ENCODE measurements around the gene BRINP1.

BRINP1 gene

DNA sequence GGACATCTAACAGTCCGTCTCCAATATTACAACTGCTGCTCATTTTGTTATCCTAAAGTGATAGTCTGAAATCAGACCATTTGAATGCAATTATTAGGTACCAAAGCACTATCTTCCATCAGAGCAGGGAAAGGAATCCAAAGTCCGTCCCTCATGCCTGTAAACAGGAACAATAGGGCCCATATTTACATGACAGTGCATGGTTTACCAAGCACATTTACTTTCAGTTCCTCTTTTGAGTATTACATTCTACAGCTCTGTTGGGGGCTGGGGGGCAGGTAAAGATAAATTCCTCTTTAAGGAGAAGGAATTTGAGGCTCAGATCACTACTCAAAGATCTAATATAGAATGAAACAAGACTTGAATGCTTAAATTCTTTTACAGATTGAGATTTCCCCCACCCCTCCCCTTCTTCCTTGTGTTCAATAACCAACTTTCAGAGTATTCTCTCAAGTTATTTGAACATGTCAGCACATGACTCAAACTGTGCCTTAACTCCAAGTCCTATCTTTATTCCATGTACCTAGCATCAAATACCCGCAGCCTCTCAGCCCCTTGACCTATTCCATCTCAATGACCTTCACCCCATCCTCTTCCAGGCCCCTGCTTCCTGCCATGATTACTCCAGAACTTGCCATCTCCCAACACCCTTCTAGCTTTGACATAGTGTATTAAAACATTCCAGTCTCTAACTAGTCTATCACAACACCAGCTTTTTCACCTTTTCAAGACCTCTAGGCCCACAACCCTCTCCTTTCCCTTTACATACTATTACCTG, 71.0 kb downstream of the BRINP1 start:
- no peak overlapping the region for H3K27ac ChIP-seq

DNA sequence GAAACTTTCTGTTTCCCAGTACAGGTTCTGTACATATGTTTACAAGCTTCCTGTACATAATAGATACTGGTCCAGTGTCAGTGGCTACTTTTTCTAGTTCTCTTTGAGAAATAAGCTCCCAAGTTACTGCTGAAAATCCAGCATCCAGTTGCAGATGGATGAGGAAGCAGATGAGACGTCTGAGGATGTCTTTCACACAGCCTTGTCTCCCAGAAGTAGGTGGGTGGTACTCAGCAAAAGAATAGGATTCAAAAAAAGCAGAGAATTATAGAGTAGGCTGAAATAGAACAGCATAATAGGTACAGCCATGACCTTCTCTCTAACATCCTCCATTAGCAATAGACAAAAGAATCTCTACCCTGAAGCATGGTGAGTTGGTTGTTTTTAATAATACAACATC, 77.7 kb downstream of the BRINP1 start:
- TF ChIP-seq, protein P1, sequence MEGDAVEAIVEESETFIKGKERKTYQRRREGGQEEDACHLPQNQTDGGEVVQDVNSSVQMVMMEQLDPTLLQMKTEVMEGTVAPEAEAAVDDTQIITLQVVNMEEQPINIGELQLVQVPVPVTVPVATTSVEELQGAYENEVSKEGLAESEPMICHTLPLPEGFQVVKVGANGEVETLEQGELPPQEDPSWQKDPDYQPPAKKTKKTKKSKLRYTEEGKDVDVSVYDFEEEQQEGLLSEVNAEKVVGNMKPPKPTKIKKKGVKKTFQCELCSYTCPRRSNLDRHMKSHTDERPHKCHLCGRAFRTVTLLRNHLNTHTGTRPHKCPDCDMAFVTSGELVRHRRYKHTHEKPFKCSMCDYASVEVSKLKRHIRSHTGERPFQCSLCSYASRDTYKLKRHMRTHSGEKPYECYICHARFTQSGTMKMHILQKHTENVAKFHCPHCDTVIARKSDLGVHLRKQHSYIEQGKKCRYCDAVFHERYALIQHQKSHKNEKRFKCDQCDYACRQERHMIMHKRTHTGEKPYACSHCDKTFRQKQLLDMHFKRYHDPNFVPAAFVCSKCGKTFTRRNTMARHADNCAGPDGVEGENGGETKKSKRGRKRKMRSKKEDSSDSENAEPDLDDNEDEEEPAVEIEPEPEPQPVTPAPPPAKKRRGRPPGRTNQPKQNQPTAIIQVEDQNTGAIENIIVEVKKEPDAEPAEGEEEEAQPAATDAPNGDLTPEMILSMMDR (IDR thresholded peaks at IDR 0.05; ENCODE audit: low read depth, low read length): no peak
- DNase-seq: no peak
- H3K9me3 ChIP-seq (ENCODE audit: severe bottlenecking): no peaks in the 10 kb centered on the region
- H3K4me3 ChIP-seq (ENCODE audit: low read depth, low read length): no peak overlapping the region
- H3K27ac ChIP-seq: no peak overlapping the region
- no peaks in the 10 kb centered on the region for H3K27me3 ChIP-seq (ENCODE audit: insufficient read depth, low read depth, severe bottlenecking)
- H3K36me3 ChIP-seq: no peaks in the 10 kb centered on the region

More for the DNA sequence above, 71.0 kb downstream of the BRINP1 start:
- TF ChIP-seq, protein P1 (IDR thresholded peaks at IDR 0.05; ENCODE audit: low read depth, low read length): no peak
- DNase-seq: no peak
- no peaks in the 10 kb centered on the region for H3K27me3 ChIP-seq (ENCODE audit: insufficient read depth, low read depth, severe bottlenecking)
- H3K9me3 ChIP-seq (ENCODE audit: severe bottlenecking): no peaks in the 10 kb centered on the region
- no peaks in the 10 kb centered on the region for H3K36me3 ChIP-seq
- H3K4me3 ChIP-seq (ENCODE audit: low read depth, low read length): no peak overlapping the region

DNA sequence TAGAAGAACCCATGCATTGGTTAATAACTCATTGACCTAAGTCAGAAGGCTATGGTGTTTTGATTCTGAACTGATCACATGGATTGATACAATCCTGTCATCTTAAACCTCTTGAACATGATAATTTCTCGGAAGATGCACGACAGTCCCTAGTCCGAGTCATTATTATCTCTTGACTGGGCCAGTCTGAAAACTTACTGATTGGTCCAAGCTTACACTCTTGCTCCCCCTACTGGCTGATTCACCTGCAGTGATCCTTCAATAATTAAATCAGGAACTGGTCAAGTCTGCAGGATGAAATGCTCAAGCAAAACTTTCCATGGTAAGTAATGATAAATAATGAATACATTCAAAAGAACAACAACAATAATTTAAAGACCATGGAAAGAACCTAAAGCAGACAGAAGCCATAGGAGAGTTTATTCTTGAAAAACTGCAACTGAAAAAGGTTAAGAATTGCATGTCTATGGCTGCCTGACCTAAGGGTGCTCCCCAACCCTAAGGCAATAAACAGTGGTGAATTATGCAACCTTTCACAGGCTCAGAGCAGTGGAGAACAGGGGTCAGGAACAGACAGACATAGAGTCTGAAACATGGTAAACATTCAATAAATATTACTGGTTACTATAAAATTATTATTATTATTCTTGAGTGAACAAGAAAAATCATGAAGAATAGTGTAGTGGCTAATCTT, 79.3 kb downstream of the BRINP1 start:
- TF ChIP-seq, protein P1 (IDR thresholded peaks at IDR 0.05; ENCODE audit: low read depth, low read length): peak; percentile 75
- H3K27ac ChIP-seq: no peak overlapping the region
- H3K9me3 ChIP-seq (ENCODE audit: severe bottlenecking): no peaks in the 10 kb centered on the region
- peak; percentile 70 for DNase-seq
- H3K36me3 ChIP-seq: no peaks in the 10 kb centered on the region
- no peak overlapping the region for H3K4me3 ChIP-seq (ENCODE audit: low read depth, low read length)
- H3K27me3 ChIP-seq (ENCODE audit: insufficient read depth, low read depth, severe bottlenecking): no peaks in the 10 kb centered on the region

DNA sequence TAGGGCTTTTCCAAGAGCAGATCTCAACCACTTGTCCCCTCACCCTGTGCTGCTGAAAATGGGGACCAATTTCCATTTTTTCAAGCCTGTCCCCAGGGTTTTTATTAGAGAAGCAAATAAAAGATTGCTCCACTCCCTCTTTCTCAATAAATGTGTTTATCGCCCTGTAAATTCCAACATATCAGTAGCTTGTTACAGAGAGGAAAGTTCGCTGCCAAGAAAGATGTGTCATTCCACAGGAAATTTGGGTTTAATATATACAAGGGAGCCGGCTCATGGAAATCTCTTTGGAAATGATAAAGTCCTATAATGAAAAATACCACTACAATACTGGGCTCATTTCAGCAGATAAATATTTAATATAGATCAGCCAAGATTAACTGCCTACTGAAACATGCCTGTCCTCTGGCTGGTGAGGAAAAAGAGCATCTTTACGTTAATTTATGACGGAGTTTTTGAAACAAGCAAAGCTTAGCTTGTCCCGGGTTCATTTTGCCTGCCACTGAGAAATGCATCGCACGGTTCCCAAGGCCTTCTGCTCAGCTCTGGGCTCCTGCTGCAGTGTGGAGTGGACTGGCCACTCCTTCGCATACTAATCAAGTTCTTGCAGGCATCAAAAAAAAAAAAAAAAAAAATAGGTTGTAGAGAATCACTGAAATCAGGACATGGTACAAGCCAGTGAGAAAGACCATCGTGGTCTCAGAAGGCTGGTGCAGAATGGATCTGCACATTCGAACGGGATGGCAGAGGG, 84.5 kb downstream of the BRINP1 start:
- Histone ChIP-seq H3K27me3 (ENCODE audit: insufficient read depth, low read depth, severe bottlenecking) (no peaks in the 10 kb centered on the region), H3K4me3 (ENCODE audit: low read depth, low read length) (no peak overlapping the region), H3K9me3 (ENCODE audit: severe bottlenecking) (no peaks in the 10 kb centered on the region), H3K36me3 (no peaks in the 10 kb centered on the region), H3K27ac (no peak overlapping the region)
- no peak for DNase-seq
- TF ChIP-seq, protein P1 (IDR thresholded peaks at IDR 0.05; ENCODE audit: low read depth, low read length): no peak

DNA sequence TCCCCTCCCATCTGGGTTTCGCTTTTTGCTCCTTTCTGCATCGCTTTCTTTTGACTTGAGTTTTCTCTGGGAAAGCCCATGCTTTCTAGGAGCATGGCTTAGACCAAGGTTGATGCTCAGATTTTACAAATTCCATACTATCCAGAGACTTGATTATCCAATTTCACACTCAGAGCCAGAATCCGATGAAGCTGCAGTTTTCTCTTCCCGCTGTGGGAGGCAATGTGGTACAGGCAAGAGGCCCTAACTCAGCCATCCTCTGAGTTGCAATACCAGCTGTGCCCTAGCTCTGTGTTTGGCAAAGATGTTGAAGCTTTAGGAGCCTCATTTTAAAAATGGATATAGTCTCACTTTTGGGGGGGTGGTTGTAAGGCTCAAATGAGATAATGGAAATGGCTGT, 85.1 kb downstream of the BRINP1 start:
- Histone ChIP-seq H3K9me3 (ENCODE audit: severe bottlenecking) (no peaks in the 10 kb centered on the region), H3K36me3 (no peaks in the 10 kb centered on the region), H3K4me3 (ENCODE audit: low read depth, low read length) (no peak overlapping the region), H3K27ac (no peak overlapping the region), H3K27me3 (ENCODE audit: insufficient read depth, low read depth, severe bottlenecking) (no peaks in the 10 kb centered on the region)
- TF ChIP-seq, protein P1 (IDR thresholded peaks at IDR 0.05; ENCODE audit: low read depth, low read length): peak; percentile 72
- peak; percentile 40 for DNase-seq

All from WERI-Rb-1 (cell line).